A673 (cell line): ENCODE results near the gene RASSF3.

Experiments used
- CTCF ChIP-seq: fragments of 300-800, 200-600 bp; sonication (generic); conservative IDR thresholded peaks from 2 replicates; pipeline ENCODE4 v1.5.1; 2017; ENCODE audit warnings: low read depth, mild to moderate bottlenecking, antibody characterized with exemption, low read length, moderate library complexity, mixed read lengths
- EZH2 ChIP-seq: fragments of 200-600 bp; sonication (generic); IDR thresholded peaks from 2 replicates; pipeline ENCODE4 v1.6.1; 2017; ENCODE audit warnings: borderline replicate concordance, low read depth, mild to moderate bottlenecking, mixed read lengths, antibody characterized with exemption, low read length; ENCODE audit not compliant: poor library complexity, severe bottlenecking

GRCh38 chr12:64733857-64734256, 123.6 kb downstream of the RASSF3 start:
- TF ChIP-seq CTCF = no peak
- TF ChIP-seq EZH2 = no peak
